Caki2 (cell line): ENCODE data around the gene NIPA2. TPM values are rescaled to one million over a fixed set of nuclear protein-coding genes. Genes with fewer than 3 reads are reported as not detected.

Experiments
- DNase-seq: peaks from one replicate; pipeline ENCODE4 v3.0.0-alpha.2; 2015; ENCODE audit warnings: low read depth
- in situ Hi-C: cut with HindIII; loops from 2 replicates; pipeline ENCODE4 v1.10.0; 2016; ENCODE audit warnings: low sequenced_read_pairs, low pct_unique_long_range_greater_than_20kb, mixed read lengths
- total RNA-seq: library from RNA; depleted of rRNA; stranded (reverse); fragments of >200 nt; shearing (Covaris generic); gene quantifications from 2 replicates; pipeline ENCODE4 v1.2.3, GENCODE V29; 2014; ENCODE audit warnings: low replicate concordance; rRNA removed

Gene NIPA2
- total RNA-seq, 1 experiment from 2014 or later: 160 TPM

- DNase-seq: no peak
These were observed 75.3 kb downstream of the NIPA2 start for GRCh38 chr15:22913646-22914380.

GRCh38 chr15:22915866-22916515 lies 77.5 kb downstream of the NIPA2 start:
- no peak for DNase-seq
- in situ Hi-C loops: no loop called here

More at GRCh38 chr15:22913646-22914380, 75.3 kb downstream of the NIPA2 start:
- in situ Hi-C loops: no loop called here

GRCh38 chr15:22916606-22917350 lies 78.3 kb downstream of the NIPA2 start:
- in situ Hi-C loops: no loop called here

GRCh38 chr15:22917556-22917955 lies 79.1 kb downstream of the NIPA2 start:
- DNase-seq: no peak
- in situ Hi-C loops: no loop called here

More at GRCh38 chr15:22916606-22917350, 78.3 kb downstream of the NIPA2 start:
- no peak for DNase-seq

Other genes starting within 250 kb of the NIPA2 start
- 6.5 and 9.6 TPM in 2 replicates for gene NIPA1, start 52.0 kb upstream of the NIPA2 start, total RNA-seq
- gene CYFIP1, start 141.7 kb downstream of the NIPA2 start, total RNA-seq: 28.1 and 37.4 TPM in 2 replicates
- 3.6 and 9.3 TPM in 2 replicates for gene TUBGCP5, start 200.9 kb downstream of the NIPA2 start, total RNA-seq